ENCODE data around the gene TMEM115.

- TF ChIP-seq CTCF (IDR thresholded peaks at IDR 0.05) (no peak), POLR2A (IDR thresholded peaks at IDR 0.05) (no peak)
Measured at GRCh38 chr3:50378757-50379156, 19.4 kb upstream of the TMEM115 start.
